Nephron progenitor cell (in vitro differentiated cells): ENCODE measurements around the gene EIF4G2.

ENCODE experiments used
- DNase-seq: peaks from one replicate; pipeline ENCODE4 v3.0.0; 2021
- H3K27ac Mint-ChIP-seq: 2 replicates; pipeline ENCODE4 v1.8.0; 2021; ENCODE audit warnings: mild to moderate bottlenecking, moderate library complexity, mixed read lengths
- H3K27me3 Mint-ChIP-seq: 2 replicates; pipeline ENCODE4 v1.8.0; 2021; ENCODE audit warnings: mild to moderate bottlenecking, low read depth, mixed read lengths; ENCODE audit not compliant: poor library complexity
- H3K36me3 Mint-ChIP-seq: 2 replicates; pipeline ENCODE4 v1.8.0; 2021; ENCODE audit warnings: low read depth, mixed read lengths
- H3K4me1 Mint-ChIP-seq: 2 replicates; pipeline ENCODE4 v1.8.0; 2021; ENCODE audit warnings: mixed read lengths
- H3K4me3 Mint-ChIP-seq: 2 replicates; pipeline ENCODE4 v1.8.0; 2021; ENCODE audit warnings: mild to moderate bottlenecking, moderate library complexity, mixed read lengths
- H3K9me3 Mint-ChIP-seq: 2 replicates; pipeline ENCODE4 v1.8.0; 2021; ENCODE audit warnings: mild to moderate bottlenecking, moderate library complexity, mixed read lengths
- TF ChIP-seq, protein P1 (sequence below): fragments of 200-600 bp; sonication (generic); IDR thresholded peaks from 2 replicates; pipeline ENCODE4 v1.5.0; 2021; ENCODE audit warnings: antibody characterized with exemption

Gene EIF4G2

DNA sequence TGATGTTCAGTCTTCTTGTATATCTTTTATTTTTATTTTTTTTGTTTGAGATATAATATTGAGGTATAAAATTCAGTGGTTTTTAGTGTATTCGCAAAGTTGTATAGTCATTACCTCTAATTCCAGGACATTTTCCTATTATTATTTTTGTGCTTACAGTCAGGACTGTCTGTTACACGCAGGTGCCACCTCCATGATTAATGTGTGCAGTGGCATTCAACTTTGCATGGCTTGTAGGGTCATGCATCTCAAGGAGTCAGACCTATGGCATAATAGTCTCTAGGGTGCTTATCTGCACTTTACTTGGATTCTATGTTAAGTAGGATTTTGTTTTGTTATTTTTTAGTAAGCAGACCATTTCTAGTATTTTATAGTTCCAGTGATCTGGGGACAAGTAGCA, 56.7 kb downstream of the EIF4G2 start:
- TF ChIP-seq, protein P1, sequence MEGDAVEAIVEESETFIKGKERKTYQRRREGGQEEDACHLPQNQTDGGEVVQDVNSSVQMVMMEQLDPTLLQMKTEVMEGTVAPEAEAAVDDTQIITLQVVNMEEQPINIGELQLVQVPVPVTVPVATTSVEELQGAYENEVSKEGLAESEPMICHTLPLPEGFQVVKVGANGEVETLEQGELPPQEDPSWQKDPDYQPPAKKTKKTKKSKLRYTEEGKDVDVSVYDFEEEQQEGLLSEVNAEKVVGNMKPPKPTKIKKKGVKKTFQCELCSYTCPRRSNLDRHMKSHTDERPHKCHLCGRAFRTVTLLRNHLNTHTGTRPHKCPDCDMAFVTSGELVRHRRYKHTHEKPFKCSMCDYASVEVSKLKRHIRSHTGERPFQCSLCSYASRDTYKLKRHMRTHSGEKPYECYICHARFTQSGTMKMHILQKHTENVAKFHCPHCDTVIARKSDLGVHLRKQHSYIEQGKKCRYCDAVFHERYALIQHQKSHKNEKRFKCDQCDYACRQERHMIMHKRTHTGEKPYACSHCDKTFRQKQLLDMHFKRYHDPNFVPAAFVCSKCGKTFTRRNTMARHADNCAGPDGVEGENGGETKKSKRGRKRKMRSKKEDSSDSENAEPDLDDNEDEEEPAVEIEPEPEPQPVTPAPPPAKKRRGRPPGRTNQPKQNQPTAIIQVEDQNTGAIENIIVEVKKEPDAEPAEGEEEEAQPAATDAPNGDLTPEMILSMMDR = no peak
- H3K36me3 Mint-ChIP-seq = peaks cover 16% of the 10 kb centered on the region
- H3K9me3 Mint-ChIP-seq = no peaks in the 10 kb centered on the region
- peak overlapping the region; percentile 97 for H3K4me3 Mint-ChIP-seq
- peaks cover 4% of the 10 kb centered on the region for H3K27me3 Mint-ChIP-seq
- H3K4me1 Mint-ChIP-seq = peaks cover 13% of the 10 kb centered on the region
- peak overlapping the region; percentile 97 for H3K27ac Mint-ChIP-seq
- no peak for DNase-seq

DNA sequence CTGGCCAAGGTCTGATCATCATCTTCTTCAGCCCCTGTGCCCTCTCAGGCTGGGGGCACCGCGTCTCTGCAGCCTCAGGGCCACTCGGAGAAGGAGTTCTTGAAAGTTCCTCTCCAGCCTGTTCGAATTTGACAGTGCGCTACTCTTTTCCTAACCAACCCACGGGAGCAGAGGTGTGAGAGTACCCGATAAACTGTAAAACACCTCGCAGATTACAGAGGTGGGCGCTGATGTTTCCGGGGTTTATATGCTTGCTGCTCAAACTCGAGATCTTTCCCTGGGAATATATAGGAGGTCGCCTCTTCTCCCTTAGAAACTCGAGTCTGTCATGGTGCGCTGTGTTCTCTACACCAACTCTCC, 57.2 kb downstream of the EIF4G2 start:
- Mint-ChIP-seq H3K4me3 (peak overlapping the region; percentile 97), H3K9me3 (no peaks in the 10 kb centered on the region), H3K27me3 (peaks cover 4% of the 10 kb centered on the region), H3K4me1 (peaks cover 13% of the 10 kb centered on the region), H3K36me3 (peaks cover 16% of the 10 kb centered on the region), H3K27ac (peak overlapping the region; percentile 97)
- DNase-seq = no peak
- TF ChIP-seq, protein P1 = no peak

GRCh38 chr11:10750838-10751580, 57.7 kb downstream of the EIF4G2 start, which contains the start of gene CTR9:
CTR9 (plus strand) TSS chr11:10751246; CDS start chr11:10751413, 167 bp downstream.
- Mint-ChIP-seq H3K9me3 (no peaks in the 10 kb centered on the region), H3K27me3 (peaks cover 4% of the 10 kb centered on the region), H3K27ac (peak within 1 kb of the TSS; percentile 97), H3K4me3 (peak within 1 kb of the TSS; percentile 97), H3K36me3 (peaks cover 16% of the 10 kb centered on the region), H3K4me1 (peaks cover 13% of the 10 kb centered on the region)
- peak; percentile 95 for DNase-seq
- TF ChIP-seq, protein P1 = no peak

DNA sequence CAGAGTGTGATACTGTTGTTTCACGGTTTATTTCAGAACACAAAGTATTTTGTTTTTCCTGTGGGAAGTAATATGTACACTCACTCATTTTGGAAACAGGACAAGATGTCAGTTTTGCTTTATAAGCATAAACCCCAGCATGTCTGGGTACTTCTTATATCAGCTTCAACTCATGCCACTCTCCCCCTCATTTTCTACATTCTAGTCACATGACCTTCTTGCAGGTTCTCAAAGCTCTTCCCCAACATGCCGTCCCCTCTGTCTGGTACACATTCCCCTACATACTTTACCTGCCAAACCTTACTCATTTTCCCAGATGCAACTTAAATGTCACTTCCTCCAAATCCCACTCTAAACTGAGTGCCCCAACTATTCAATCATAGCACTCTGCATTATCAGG, 59.2 kb downstream of the EIF4G2 start:
- H3K4me1 Mint-ChIP-seq = peaks cover 13% of the 10 kb centered on the region
- TF ChIP-seq, protein P1 = no peak
- peaks cover 4% of the 10 kb centered on the region for H3K27me3 Mint-ChIP-seq
- H3K4me3 Mint-ChIP-seq = peak overlapping the region; percentile 50
- H3K36me3 Mint-ChIP-seq = peaks cover 4% of the 10 kb centered on the region
- H3K9me3 Mint-ChIP-seq = no peaks in the 10 kb centered on the region
- no peak for DNase-seq
- no peak overlapping the region for H3K27ac Mint-ChIP-seq

GRCh38 chr11:10747733-10748132, 61.0 kb downstream of the EIF4G2 start:
- DNase-seq = no peak
- H3K9me3 Mint-ChIP-seq = no peaks in the 10 kb centered on the region
- TF ChIP-seq, protein P1 = no peak
- no peak overlapping the region for H3K27ac Mint-ChIP-seq
- H3K4me1 Mint-ChIP-seq = peaks cover 25% of the 10 kb centered on the region
- H3K36me3 Mint-ChIP-seq = peaks cover 4% of the 10 kb centered on the region
- H3K27me3 Mint-ChIP-seq = peaks cover 8% of the 10 kb centered on the region
- H3K4me3 Mint-ChIP-seq = no peak overlapping the region
